ENCODE data around the gene TTC9B.

The TTC9B gene

GRCh38 chr19:40247735-40248262 is 29.6 kb upstream of the TTC9B start:
- DNase-seq: no peak

DNA sequence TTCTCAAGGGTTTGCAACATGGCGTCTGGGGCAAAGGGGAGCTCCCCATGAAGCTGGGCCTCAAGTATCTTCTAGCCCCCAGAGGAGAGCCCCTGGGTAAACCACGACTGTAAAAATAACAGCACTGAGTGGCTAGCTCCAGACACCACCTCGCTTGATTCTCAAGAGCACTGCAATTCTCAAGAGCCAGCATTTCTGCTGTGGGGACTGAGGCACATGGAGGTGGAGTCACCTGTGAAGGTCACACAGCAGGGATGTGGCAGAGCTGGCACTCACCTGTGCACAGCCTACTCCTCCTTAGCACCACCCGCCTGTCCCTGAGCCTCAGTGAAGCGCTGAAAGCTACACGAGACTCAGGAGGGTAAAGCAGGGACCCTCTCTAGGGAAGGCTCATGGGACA is 29.0 kb upstream of the TTC9B start:
- DNase-seq: no peak

- DNase-seq: no peak
Observed at GRCh38 chr19:40246292-40247073, 28.3 kb upstream of the TTC9B start.

GRCh38 chr19:40245506-40246128 is 27.4 kb upstream of the TTC9B start:
- no peak for DNase-seq

DNA sequence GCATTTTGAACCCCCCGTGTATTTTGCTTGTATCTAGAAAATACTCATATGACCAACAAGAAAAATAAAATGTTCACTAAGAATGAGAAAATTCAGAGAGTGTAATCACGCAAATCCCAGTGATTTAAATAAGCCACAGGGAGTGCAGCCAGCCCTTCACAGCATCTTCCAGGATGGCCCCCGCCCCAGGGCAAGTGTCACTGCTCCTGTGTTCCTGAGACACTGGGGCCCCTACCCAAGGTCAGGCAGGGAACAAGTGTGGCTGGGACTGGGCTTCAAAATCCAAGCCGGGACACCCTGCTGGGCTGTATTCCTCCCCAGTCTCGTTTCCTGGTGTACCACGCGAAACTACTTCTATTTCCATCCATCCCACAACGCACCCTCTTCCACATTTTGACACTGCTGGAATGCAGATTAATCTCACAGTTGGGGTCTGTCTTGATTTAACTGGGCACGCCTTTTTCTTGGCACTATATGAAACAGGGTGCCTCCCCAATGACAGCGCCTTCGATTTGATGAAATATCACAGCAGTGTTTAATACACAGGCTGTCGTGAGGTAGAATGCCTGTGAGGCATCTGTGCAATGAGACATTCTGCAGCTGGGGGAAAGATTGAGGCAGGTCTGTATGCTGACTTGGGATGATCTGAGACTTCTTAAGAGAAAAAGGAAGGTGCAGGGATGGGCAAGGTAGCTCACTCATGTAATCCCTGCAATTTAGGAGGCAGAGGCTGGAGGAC is 26.6 kb upstream of the TTC9B start:
- no peak for DNase-seq

DNA sequence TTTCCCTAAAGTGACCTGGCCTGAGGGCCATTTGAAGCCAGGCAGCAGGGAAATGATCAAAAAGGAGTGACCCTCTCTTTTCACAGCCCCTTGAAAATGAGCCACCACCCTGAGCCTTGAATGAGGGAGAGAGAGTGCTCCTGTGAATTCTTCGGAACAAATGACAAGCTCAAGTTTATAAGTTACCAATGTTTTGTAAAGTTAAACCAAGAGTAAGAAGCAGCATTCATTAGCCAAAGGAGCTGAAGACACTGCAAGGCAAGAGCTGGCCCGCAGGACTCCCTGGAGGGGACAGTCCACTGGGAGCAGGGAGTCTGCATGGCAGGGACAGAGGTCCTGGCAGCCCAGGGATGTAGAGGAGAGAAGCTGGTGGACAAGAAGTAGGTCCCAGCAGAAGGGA is 25.0 kb upstream of the TTC9B start:
- no peak for DNase-seq

DNA sequence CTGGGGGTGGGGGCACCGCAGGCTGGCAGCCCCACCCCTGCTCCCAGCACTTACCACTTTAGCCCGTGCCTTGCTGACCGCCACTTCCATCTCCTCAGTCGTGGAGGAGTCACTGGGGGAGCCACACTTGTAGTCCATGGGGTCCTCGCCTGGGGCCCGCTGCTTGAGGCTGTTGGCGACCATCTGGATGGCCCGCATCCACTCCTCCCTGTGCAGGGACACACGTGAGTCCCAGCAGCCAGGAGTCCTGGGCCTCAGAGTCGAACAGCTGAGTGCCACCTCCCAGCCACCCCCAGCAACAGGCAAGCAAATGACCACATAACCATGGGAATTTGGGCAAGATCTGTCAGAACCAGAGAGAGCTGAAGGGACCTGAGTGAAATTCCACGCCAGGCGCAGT is 24.3 kb upstream of the TTC9B start:
- no peak for DNase-seq

GRCh38 chr19:40241809-40242384 is 23.7 kb upstream of the TTC9B start:
- no peak for DNase-seq

GRCh38 chr19:40241125-40241808 is 23.1 kb upstream of the TTC9B start:
- no peak for DNase-seq

DNA sequence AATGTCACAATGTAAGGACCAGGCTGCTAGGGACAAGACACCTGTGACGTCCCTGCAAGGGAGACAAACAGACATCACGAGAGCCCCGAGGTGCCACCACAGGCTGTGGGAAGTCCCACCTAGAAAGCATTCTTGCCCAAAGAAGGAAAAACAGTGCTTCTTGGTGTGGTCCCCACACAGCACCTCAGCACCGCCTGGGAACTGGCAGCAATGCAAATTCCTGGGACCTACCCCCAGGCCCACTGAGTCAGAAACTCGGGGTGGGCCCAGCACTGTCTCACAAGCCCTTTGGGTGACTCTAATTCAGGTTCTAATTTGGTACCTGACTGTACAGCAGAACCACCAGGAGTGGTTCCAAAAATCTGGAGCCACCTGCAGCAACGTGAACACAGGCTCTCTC is 22.1 kb upstream of the TTC9B start:
- no peak for DNase-seq

- no peak for DNase-seq
Observed at GRCh38 chr19:40239415-40240226, 21.4 kb upstream of the TTC9B start.

- no peak for DNase-seq
Observed at GRCh38 chr19:40238775-40239174, 20.6 kb upstream of the TTC9B start.

DNA sequence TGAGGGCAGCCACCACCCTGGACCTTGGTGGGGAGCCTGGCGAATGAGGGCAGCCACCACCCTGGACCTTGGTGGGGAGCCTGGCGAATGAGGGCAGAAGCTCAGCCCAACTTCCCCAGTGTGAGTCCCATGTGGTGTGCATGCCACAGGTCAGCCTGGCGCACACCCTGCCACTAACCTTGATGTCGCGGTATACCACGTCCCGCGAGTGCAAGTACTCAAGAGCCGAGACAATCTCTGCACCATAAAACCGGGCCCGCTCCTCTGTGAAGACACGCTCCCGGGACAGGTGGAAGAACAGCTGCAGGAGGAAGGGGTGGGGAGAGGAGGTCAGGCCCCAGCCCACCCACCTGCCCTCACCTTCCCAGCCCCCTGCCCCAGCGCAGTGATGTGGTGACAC is 19.6 kb upstream of the TTC9B start:
- no peak for DNase-seq

DNA sequence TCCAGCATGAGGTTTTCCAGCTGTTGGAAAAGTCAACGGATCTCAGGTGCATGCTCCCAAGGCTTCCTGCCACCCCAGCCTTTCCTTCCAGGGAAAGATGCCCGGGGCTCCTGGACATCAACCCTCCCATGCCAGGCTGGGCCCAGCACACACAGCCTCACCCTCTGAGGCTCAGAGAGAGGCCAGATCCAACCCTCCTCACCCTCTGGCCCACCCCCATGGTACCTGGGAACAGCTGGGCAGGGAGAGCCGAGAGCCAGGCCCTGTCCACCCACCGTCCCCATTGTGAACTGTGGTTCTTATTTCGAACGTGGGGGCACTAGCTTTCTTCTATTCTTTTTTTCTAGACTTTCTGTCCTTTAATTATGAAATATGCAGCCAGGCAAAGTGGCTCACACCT is 18.2 kb upstream of the TTC9B start:
- no peak for DNase-seq

DNA sequence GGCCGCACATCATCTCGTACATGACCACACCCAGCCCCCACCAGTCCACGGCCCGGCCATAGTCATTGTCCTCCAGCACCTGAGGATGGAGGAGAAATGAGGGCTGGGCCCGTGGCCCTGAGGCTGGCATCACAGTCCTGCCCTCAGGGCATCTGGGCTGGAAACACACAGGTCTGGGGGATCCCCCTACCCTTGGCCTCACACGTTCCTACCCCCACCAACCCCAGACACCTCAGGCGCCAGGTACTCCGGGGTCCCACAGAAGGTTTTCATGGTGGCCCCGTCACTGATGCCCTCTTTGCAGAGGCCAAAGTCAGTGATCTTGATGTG is 17.8 kb upstream of the TTC9B start:
- DNase-seq: no peak

GRCh38 chr19:40235238-40236025 is 17.2 kb upstream of the TTC9B start:
- no peak for DNase-seq

DNA sequence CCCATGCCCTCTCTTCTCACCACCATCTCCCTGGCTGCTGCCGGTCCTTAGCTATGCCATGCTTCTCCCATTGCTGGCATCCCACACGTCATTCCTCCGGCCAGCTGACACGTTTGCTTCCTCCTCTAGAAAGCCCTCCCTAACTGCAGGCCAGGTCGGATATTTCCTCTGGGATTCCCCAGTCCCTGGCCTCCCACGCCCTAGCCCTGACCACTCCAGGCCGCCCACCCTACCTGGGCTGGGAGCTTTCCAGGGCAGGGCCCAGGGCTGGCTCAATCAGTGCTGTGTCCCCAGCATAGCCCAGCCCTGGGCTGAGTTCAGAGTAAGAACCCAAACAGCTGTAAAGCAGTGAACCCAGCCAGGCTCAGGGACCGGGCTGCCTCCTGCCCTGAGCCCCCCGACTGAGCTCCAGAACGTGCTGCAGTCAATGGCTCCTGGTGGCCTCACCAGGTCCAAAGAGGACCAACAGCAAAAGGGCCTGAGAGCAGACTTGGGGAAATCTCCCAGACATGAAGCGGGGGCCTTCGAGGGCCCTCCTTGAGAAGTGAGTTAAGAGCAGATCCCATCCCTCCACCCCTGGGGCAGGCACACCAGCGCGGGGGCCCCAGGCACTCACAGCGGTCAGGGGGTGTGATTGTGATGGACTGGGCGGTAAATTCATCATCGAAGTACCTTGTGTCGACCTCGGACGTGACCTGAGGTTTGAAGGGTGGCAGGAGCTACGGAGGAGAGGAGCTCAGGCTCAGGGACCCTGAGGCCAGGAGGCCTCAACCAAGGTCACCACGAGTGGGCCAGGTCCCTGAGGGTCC is 16.4 kb upstream of the TTC9B start:
- no peak for DNase-seq

GRCh38 chr19:40233811-40234389 is 15.7 kb upstream of the TTC9B start:
- no peak for DNase-seq

- no peak for DNase-seq
Observed at GRCh38 chr19:40232949-40233810, 15.0 kb upstream of the TTC9B start.
